KBM-7 (cell line): ENCODE data around the gene TGM5.
"Not testable (repeated sequence)": the region's sequence is repeated elsewhere in the genome, so short reads cannot be mapped to it uniquely, and the experiment has no call there.

Source experiments
- DNase-seq: peaks from one replicate; pipeline ENCODE4 v3.0.0-alpha.2; 2015
- in situ Hi-C: fragments of 300-500 bp; cut with MboI; formaldehyde crosslinking; loops from 2 replicates; pipeline ENCODE4 v1.14.3; 2020; ENCODE audit warnings: low sequenced_read_pairs, low pct_unique_long_range_greater_than_20kb, mixed read lengths

Gene TGM5

DNA sequence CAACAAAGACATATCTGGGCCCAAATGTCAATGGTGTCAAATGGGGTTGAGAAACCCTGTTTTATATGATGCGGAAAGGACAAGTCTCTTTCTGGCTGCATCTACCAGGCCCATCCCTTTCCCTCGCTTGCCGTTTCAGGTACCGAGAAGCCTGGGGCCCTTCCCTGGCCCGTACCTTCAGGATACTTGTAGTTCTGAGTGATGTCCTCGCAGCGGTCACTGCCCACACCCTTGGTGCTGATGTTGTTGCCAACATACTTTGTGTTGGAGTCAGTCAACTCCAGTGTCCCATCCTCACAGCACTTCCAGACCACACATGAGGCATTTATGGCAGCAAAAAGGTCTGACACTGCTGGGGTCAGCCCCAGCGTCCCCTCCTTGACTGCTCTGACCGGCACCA, 59.7 kb downstream of the TGM5 start:
- DNase-seq = no peak
- in situ Hi-C loops = no loop called here

DNA sequence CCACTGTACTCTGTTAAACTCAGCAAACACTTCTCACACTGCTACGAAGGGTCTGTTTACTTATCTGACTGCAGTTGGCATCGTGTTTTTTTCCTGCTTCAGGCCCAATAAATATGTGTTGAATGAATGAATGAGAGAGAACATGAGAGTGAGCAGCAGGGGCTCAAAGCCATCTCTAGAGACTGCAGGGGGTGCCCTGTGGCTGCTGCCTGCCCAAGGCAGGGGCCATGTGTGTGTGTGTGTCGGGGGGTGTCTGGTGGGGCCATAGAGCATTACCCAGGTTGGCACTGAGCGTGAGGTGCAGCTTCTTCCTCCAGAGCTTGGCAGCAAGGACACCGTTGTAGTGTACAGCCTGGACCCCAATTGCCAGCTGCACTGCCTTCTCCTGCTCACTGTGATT, 60.7 kb downstream of the TGM5 start:
- in situ Hi-C loops = no loop called here

DNA sequence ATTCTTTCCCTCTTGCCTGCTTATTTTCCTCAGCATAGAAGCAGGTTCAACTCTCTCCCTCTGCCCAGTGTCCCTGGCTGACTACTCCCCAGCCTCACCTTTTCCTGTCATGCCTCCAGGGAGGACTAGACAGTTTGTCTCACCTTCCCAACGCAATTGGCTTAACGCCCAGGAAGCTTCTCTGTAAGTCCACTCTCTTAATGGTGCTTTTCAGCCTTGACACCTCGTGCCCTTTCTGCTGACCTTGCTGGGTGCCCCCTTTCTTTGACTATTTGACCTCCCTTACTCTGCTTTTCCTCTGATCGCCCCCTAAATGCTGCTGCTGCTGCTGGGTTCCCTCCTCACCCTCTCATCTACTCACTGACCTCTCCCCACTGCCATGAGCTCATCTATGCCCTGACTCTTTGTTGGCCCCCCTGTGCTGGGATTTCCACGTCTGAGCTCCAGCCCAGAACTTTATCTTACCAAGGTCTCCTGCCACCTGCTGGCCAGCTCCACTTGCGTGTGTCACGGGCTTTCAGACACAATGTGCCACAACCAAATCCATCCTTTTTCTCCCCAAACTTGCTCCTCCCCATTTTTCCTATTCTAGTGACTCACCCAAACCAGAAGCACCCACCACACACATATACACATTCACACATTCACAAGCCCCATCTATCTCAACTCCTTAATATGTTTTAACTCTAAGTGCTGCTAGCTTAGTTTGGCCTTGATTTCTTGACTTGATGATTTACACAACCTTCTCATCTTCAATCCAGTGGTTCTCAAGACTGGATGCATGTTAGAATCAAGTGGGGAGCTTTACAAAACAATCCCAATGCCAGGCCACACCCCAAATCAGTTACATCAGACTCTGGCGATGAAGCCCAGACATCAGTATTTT, 62.5 kb downstream of the TGM5 start:
- peak; percentile 47 for DNase-seq
- in situ Hi-C loops = no loop called here

More for the DNA sequence above, 60.7 kb downstream of the TGM5 start:
- no peak for DNase-seq

DNA sequence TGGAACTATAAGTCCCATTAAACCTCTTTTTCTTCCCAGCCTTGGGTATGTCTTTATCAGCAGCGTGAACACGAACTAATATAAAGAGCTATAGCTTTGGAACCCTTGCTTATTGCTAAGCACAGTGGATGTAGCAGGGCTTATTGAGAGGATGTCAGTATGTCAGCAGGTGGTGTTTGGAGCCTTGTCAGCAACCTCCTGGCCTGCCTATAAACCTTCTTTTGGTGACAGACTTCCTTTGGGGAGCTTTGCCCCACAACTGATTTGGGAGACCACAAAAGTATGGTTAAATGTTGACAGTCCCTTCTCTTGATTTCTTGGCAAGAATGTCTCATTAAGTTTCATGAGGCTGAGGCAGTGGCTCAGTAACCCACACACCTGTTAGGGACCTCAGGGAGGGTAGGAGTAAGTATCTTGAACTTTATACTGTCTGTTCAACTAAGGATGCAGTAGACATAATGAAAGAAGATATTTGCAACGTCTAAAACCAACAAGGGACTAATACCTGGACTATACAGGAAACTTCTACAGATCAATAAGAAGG, 66.7 kb downstream of the TGM5 start:
- DNase-seq = no peak
- in situ Hi-C loops = no loop called here

DNA sequence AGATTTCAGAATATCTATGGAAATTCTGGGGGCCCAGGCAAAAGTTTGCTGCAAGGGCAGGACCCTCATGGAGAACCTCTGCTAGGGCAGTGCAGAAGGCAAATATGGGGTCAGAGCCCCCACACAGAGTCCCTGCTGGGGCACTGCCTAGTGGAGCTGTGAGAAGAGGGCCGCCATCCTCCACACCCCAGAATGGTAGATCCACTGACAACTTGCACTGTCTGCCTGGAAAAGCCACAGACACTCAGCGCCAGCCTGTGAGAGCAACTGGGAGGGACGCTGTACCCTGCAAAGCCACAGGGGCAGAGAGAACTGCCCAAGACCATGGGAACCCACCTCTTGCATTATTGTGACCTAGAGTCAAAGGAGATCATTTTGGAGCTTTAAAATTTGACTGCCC, 67.7 kb downstream of the TGM5 start:
- no peak for DNase-seq
- in situ Hi-C loops = no loop called here

DNA sequence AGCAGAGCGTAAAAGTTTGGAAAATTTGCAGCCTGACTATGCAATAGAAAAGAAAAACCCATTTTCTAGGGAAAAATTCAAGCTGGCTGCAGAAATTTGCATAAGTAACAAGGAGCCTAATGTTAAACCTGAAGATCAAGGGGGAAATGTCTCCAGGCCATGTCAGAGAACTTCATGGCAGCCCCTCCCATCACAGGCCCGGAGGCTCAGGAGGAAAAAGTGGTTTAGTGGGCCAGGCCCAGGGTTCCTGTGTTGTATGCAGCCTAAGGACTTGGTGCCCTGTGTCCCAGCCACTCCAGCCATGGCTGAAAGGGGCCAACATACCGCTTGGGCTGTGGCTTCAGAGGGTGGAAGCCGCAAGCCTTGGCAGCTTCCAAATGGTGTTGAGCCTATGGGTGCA, 68.2 kb downstream of the TGM5 start:
- in situ Hi-C loops, DNase-seq: not testable (repeated sequence)

DNA sequence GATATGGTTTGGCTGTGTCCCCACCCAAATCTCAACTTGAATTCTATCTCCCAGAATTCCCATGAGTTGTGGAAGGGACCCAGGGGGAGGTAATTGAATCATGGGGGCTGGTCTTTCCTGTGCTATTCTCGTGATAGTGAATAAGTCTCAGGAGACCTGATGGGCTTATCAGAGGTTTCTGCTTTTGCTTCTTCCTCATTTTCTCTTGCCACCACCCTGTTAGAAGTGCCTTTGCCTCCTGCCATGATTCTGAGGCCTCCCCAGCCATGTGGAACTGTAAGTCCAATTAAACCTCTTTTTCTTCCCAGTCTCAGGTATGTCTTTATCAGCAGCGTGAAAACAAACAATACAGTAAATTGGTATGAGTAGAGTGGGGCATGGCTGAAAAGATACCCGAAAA, 69.0 kb downstream of the TGM5 start:
- peak; percentile 25 for DNase-seq
- in situ Hi-C loops = not testable (repeated sequence)

DNA sequence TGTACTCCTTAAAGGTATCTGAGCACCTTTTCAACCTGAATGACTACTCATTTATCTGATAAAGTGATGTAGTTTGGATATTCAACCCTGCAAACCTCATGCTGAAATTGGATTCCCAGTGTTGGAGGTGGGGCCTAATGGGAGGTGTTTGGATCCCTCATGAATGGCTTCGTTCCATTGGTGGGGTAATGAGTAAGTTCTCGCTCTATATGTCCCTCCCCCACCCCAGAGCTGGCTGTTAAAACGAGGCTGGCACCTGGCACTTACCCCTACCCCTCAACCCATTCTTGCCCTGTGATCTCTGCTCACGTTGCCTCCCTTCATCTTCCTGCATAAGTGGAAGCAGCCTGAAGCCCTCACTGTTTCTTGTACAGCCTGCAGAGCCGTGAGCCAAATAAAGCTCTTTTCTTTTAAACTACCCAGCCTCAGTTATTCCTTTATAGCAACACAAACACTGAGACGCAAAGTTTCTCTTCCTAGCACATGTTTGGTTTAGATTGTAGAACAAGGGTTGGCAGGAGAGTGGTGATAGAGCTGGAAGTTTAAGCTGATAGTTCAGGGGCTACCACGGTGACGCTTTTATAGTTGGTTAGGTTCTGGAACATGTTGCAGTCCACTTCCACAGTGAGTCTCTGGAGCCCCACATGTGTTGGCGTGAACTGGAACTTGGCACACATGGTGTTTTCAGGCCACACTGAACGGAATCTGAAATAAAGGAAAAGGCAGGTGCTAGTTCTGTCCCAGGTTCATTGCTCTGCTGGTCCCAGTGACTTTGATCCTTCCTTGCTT, 69.8 kb downstream of the TGM5 start:
- in situ Hi-C loops = no loop called here
- no peak for DNase-seq

DNA sequence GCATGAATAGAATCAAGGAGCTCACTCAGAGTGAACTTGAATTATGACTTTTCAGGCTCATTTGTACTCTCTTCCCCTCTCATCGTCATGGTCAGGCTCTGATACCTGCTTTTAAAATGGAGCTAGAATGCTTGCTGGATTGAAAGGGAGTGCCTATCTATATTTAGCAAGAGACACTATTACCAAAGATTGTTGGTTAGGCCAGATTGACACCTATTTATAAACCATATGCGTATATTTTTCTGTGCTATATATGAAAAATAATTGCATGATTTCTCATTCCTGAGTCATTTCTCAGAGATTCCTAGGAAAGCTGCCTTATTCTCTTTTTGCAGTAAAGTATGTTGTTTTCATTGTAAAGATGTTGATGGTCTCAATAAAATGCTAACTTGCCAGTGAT, 71.9 kb downstream of the TGM5 start:
- DNase-seq = no peak
- in situ Hi-C loops = no loop called here

DNA sequence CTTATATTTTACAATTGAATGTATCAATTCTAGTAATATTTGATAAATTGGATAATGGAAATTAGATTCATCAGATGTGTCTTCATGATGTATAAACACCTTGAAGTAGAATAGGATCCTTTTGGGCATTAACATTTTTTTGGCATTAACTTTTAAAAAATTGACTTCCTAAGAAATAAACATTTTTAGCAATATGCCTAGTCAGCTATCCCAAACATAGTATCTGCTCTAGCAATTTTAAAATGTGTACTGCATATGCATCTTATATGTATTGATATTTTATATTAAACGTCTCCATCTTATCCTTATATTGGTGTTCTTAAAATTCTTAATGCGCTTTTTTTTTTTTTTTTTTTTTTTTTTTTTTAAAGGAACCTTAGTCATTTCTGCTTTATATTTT, 73.0 kb downstream of the TGM5 start:
- no peak for DNase-seq
- in situ Hi-C loops = no loop called here

DNA sequence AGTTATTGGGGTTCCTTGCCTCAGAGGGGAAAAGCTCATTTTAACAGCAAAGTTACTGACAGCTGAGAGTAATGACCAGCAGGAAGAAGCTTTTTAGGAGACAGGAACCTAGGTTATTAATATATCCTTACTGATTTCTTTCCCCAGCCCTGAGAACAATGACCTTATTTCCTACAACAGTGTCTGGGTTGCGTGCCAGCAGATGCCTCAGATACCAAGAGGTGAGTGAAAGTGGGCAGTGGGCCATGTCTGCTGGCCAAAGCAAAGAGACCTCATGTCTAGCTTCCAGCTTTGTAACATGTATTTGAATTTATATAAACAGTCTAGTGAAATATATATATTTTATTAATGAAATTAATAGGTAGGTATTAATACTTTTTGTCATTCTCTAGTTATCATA, 76.5 kb downstream of the TGM5 start:
- no peak for DNase-seq
- in situ Hi-C loops = no loop called here

DNA sequence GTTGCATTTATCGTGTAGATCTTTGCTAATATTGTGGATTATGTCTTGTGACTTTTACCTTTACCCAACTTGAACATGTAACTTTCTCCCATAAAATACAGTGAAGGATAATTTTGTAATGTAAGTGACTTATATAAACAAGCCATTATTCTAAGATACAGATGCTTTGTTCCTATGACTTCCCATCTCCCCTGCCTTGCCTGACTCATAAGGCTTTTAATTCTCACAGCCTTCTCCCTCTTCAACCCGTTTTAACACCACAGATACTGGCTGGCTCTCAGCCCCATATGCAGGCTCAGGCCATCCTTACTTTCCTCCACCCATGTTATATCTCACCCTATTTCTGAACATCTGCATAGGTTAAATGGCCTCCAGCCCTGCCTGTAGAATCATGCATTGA, 77.4 kb downstream of the TGM5 start:
- in situ Hi-C loops = no loop called here
- DNase-seq = no peak

DNA sequence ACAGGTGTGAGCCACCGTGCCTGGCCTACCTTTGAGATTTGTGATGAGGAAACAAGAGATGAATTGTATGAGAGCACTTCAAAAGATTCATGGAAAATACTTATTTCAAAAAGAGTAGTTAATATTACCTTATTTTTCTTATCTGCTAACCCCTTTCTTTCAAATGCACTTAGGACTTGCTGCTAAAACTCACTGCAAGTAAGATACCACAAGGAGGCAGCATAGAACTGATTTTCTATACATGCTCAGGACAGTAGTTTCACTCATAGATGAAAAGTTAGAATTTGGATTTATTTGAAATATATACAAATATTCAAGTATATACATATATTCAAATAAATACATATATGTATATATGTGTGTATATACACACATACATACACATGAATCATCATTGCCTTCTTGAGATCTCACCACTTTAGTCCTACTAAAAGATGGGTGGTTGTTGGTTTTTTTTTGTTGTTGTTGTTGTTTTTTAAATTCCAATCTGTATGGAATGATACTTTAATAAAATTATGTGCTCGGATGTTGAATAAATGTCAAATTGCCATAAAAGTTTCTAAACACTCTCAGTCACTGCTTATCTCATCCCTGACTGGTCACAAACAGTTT, 79.1 kb downstream of the TGM5 start:
- DNase-seq = peak; percentile 62
- in situ Hi-C loops = no loop called here

DNA sequence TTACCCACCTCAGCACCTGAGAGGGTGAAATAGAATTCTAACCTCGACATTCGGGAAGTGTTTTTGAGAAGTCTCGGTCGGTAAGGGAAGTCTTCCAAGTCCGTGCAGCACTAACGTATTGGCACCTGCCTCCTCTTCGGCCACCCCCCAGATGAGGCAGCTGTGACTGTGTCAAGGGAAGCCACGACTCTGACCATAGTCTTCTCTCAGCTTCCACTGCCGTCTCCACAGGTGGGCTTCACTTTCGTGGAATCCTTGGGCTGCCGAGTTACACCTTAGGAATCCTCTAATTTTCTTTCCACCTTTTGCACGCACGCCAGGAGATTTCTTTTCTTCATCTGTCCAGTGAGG, 80.8 kb downstream of the TGM5 start:
- in situ Hi-C loops = no loop called here
- DNase-seq = no peak

DNA sequence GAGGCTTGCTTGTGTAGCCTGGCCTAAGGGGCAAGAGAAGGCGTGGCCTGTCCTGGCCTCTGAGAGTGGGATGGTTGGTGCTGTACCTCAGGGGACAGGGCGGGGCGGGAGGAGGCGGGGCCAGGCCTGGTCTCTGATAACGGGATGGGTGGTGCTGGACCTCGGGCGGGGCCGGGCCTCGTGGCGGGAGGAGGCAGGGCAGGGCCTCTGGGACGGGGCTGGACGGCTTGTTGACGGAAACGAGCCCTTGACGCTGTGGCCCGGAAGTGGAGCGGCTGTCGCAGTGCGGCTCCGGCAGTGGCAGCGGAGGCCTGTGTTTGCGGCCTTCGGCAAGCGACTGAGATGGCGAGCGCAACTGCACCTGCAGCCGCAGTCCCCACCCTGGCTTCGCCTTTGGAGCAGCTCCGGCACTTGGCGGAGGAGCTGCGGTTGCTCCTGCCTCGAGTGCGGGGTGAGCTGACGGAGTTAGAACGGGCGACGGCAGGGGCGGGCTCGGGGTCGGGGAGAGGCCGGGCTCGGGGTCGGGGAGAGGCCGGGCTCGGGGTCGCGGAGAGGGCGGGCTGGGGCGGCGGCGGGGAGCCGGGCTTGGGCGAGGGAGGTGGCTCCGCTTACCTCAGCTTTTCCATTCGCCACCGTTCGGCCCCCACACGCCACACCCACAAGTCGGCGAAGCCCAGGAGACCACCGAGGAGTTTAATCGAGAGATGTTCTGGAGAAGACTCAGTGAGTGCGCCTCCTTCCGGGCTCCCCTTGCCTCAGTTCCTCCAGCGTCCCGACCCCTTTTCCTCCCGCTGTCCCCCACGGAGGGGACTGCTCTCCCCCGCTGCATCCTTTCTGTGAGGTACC, 81.3 kb downstream of the TGM5 start, which contains the start of gene CCNDBP1:
TSS of gene CCNDBP1 (plus strand) at position 247 of the 846 bp plus-strand sequence. CDS start at position 343, 96 bp downstream.
- in situ Hi-C loops = no loop called here
- peak; percentile 95 for DNase-seq

DNA sequence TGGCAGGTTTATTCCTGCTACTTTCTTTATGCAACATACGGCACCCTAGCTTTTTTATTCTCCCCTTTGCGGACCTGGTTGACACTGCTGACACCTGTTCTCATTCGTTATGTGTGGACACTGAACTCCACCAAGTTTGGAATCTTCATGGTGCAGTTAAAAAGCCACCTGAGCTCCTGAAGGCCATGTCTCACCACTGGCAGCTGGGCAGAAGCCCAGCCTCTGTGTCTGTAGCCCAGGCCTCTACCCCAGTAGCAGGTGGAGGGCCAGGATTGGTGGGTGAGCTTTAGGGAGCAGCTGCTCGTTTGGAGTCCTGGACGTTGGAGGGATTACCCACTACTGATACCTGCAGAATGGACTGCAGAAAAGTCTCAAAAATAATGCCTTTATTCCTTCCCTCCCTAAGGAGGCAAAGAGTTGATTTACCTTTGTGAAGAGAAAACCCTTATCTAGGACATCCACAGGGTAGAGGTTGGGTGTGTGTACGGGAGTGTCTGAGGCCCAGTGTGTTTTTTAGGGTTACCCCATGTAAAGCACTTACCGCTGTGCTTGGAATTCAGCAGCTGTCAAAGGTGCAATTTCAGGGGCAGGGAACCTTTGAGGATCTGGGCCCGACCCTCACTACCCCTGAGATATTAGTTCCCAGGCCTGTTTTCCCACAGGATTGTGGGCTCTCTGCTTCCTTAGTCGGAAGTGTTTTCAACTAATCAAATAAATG, 82.2 kb downstream of the TGM5 start:
- DNase-seq = no peak

DNA sequence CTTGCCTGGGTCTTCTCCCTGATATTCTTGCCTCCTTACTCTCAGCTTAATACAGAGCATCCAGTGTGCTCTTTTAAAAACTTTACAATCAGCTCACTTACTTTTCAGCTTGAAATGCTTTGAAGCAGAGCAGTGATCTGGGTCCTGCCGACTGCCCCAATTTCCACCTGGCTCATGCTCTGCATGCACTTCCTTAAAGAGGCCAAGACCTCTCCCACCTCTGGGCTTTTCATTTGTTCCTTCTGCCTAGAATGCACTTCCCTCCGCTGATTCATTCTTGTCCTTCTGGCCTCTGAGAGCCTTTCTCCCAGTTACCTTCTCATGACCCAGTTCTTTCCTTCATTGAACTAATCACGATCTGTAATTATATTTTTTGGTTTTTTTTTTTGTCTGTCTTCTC, 83.5 kb downstream of the TGM5 start:
- DNase-seq = no peak
- in situ Hi-C loops = no loop called here

More for the DNA sequence above, 82.2 kb downstream of the TGM5 start:
- in situ Hi-C loops = no loop called here
